Activated CD8-positive, alpha-beta memory T cell treated with anti-CD3 and anti-CD28 coated beads for 48 hours (primary cell): ENCODE measurements around the gene DECR2.
A peak's percentile ranks its signal among the peaks of the same experiment; 100 is the strongest.
"Not testable (repeated sequence)": the region's sequence is repeated elsewhere in the genome, so short reads cannot be mapped to it uniquely, and the experiment has no call there.

Experiments
- DNase-seq, 3 experiments: peaks; one replicate each; pipeline ENCODE4 v3.0.0-alpha.2; 2020; ENCODE audit warnings: low read depth in 2 of 3, low spot score in 2 of 3

The DECR2 gene

GRCh38 chr16:399340-400019, 2.2 kb upstream of the DECR2 start:
- no peak for DNase-seq

- no peak for DNase-seq
These were observed 1.6 kb upstream of the DECR2 start for GRCh38 chr16:400061-400591.

- no peak for DNase-seq
These were observed 3.3 kb downstream of the DECR2 start for GRCh38 chr16:404971-405486.

GRCh38 chr16:405548-406506, 4.1 kb downstream of the DECR2 start:
- DNase-seq, result no peak

GRCh38 chr16:407253-407652, 5.6 kb downstream of the DECR2 start:
- DNase-seq, result no peak

GRCh38 chr16:410516-411178, 9.0 kb downstream of the DECR2 start:
- no peak for DNase-seq

GRCh38 chr16:411576-412265, 10.0 kb downstream of the DECR2 start:
- no peak for DNase-seq

GRCh38 chr16:414395-415169, 12.9 kb downstream of the DECR2 start:
- no peak for DNase-seq

GRCh38 chr16:415170-415498, 13.4 kb downstream of the DECR2 start:
- not testable (repeated sequence) for DNase-seq

GRCh38 chr16:422179-422578, 20.5 kb downstream of the DECR2 start:
- DNase-seq, result not testable (repeated sequence)

- no peak for DNase-seq
These were observed 22.4 kb downstream of the DECR2 start for GRCh38 chr16:424033-424622.

GRCh38 chr16:424623-425081, 23.0 kb downstream of the DECR2 start:
- no peak for DNase-seq

- peak; percentile 67 to 84 (median 79) for DNase-seq
These were observed 23.5 kb downstream of the DECR2 start, which contains the start of gene RAB11FIP3 for GRCh38 chr16:425082-425718. Gene RAB11FIP3 (plus strand): TSS chr16:425649. CDS start chr16:426007, 358 bp downstream.

GRCh38 chr16:425740-426114, 24.0 kb downstream of the DECR2 start:
- no peak for DNase-seq

- DNase-seq, result peak in 1 of 3 experiments; percentile 15
These were observed 24.6 kb downstream of the DECR2 start for GRCh38 chr16:426115-426905.

GRCh38 chr16:426906-427249, 25.2 kb downstream of the DECR2 start:
- DNase-seq, result no peak

GRCh38 chr16:427250-427649, 25.6 kb downstream of the DECR2 start:
- DNase-seq, result no peak

GRCh38 chr16:430904-431303, 29.2 kb downstream of the DECR2 start:
- DNase-seq, result no peak
